ENCODE results near the gene HEY2.
"Not testable (repeated sequence)": the region's sequence is repeated elsewhere in the genome, so short reads cannot be mapped to it uniquely, and the experiment has no call there.

Gene HEY2

GRCh38 chr6:125759959-125760457, 10.6 kb downstream of the HEY2 start:
- TF ChIP-seq CTCF (conservative IDR thresholded peaks at IDR 0.05) (no peak), ZFX (IDR thresholded peaks at IDR 0.05) (no peak)
- no peak overlapping the region for H3K27ac ChIP-seq

- no peak for TF ChIP-seq ZFX (IDR thresholded peaks at IDR 0.05)
- TF ChIP-seq CTCF (conservative IDR thresholded peaks at IDR 0.05), result no peak
- no peak overlapping the region for H3K27ac ChIP-seq
These were observed 14.8 kb downstream of the HEY2 start for GRCh38 chr6:125764121-125764671.

GRCh38 chr6:125765944-125766343, 16.5 kb downstream of the HEY2 start:
- no peak overlapping the region for H3K27ac ChIP-seq
- TF ChIP-seq CTCF (conservative IDR thresholded peaks at IDR 0.05) (no peak), ZFX (IDR thresholded peaks at IDR 0.05) (no peak)

GRCh38 chr6:125766641-125767040, 17.2 kb downstream of the HEY2 start:
- TF ChIP-seq ZFX (IDR thresholded peaks at IDR 0.05) (no peak), CTCF (conservative IDR thresholded peaks at IDR 0.05) (no peak)
- H3K27ac ChIP-seq, result no peak overlapping the region

- H3K27ac ChIP-seq, result no peak overlapping the region
- TF ChIP-seq CTCF (conservative IDR thresholded peaks at IDR 0.05), result no peak
- TF ChIP-seq ZFX (IDR thresholded peaks at IDR 0.05), result no peak
These were observed 19.8 kb downstream of the HEY2 start for GRCh38 chr6:125769147-125769783.

- H3K27ac ChIP-seq, result no peak overlapping the region
- no peak for TF ChIP-seq CTCF (conservative IDR thresholded peaks at IDR 0.05)
- TF ChIP-seq ZFX (IDR thresholded peaks at IDR 0.05), result no peak
These were observed 24.2 kb downstream of the HEY2 start for GRCh38 chr6:125773387-125774341.

GRCh38 chr6:125776107-125776826, 26.8 kb downstream of the HEY2 start:
- not testable (repeated sequence) for H3K27ac ChIP-seq

Data from C4-2B (cell line).